HEK293 (cell line): ENCODE results near the gene CEP135.

Experiments used
- HOXC10 ChIP-seq: sonication (generic); formaldehyde crosslinking; IDR thresholded peaks from 2 replicates; pipeline ENCODE4 v1.8.1; 2023; ENCODE audit warnings: mild to moderate bottlenecking, missing genetic modification reagents
- KLF7 ChIP-seq: fragments of 450-650 bp; formaldehyde crosslinking; IDR thresholded peaks from 2 replicates; pipeline ENCODE4 v1.5.1; 2016; ENCODE audit warnings: missing biosample characterization, missing genetic modification characterization, borderline replicate concordance
- KLF8 ChIP-seq: fragments of 450-650 bp; formaldehyde crosslinking; IDR thresholded peaks from 2 replicates; pipeline ENCODE4 v1.5.1; 2016; ENCODE audit warnings: missing biosample characterization, missing genetic modification characterization
- KLF9 ChIP-seq: fragments of 450-650 bp; formaldehyde crosslinking; IDR thresholded peaks from 2 replicates; pipeline ENCODE4 v1.5.1; 2016; ENCODE audit warnings: missing biosample characterization, missing genetic modification characterization, low read depth
- MEIS1 ChIP-seq: sonication (generic); formaldehyde crosslinking; IDR thresholded peaks from 2 replicates; pipeline ENCODE4 v1.8.1; 2022; ENCODE audit warnings: missing genetic modification reagents, mild to moderate bottlenecking, borderline replicate concordance
- OVOL3 ChIP-seq: fragments of 450-650 bp; formaldehyde crosslinking; IDR thresholded peaks from 2 replicates; pipeline ENCODE4 v1.5.1; 2016; ENCODE audit warnings: missing biosample characterization, missing genetic modification characterization
- REPIN1 ChIP-seq: fragments of 450-650 bp; formaldehyde crosslinking; IDR thresholded peaks from 2 replicates; pipeline ENCODE4 v1.5.1; 2017; ENCODE audit warnings: missing biosample characterization, missing genetic modification characterization, low read depth
- ZBTB17 ChIP-seq: fragments of 450-650 bp; formaldehyde crosslinking; IDR thresholded peaks from 2 replicates; pipeline ENCODE4 v1.5.1; 2016; ENCODE audit warnings: missing biosample characterization, missing genetic modification characterization
- ZNF114 ChIP-seq: fragments of 450-650 bp; formaldehyde crosslinking; IDR thresholded peaks from 2 replicates; pipeline ENCODE4 v1.5.0; 2017; ENCODE audit warnings: missing biosample characterization, missing genetic modification characterization
- ZNF221 ChIP-seq: fragments of 450-650 bp; formaldehyde crosslinking; IDR thresholded peaks from 2 replicates; pipeline ENCODE4 v1.5.1; 2017; ENCODE audit warnings: missing biosample characterization, missing genetic modification characterization, borderline replicate concordance
- ZNF23 ChIP-seq: fragments of 450-650 bp; formaldehyde crosslinking; IDR thresholded peaks from 2 replicates; pipeline ENCODE4 v1.5.1; 2016; ENCODE audit warnings: missing biosample characterization, missing genetic modification characterization, borderline replicate concordance
- ZNF37A ChIP-seq: fragments of 450-650 bp; IDR thresholded peaks from 2 replicates; pipeline ENCODE4 v1.5.1; 2018; ENCODE audit warnings: missing biosample characterization, missing genetic modification characterization
- ZNF416 ChIP-seq: fragments of 450-650 bp; formaldehyde crosslinking; IDR thresholded peaks from 2 replicates; pipeline ENCODE4 v1.5.1; 2016; ENCODE audit warnings: missing biosample characterization, missing genetic modification characterization
- ZNF501 ChIP-seq: fragments of 450-650 bp; formaldehyde crosslinking; IDR thresholded peaks from 2 replicates; pipeline ENCODE4 v1.5.1; 2016; ENCODE audit warnings: missing biosample characterization, missing genetic modification characterization
- ZNF510 ChIP-seq: fragments of 450-650 bp; formaldehyde crosslinking; IDR thresholded peaks from 2 replicates; pipeline ENCODE4 v1.5.1; 2018; ENCODE audit warnings: mild to moderate bottlenecking, missing genetic modification characterization, missing biosample characterization; ENCODE audit not compliant: insufficient replicate concordance
- ZNF596 ChIP-seq: fragments of 450-650 bp; IDR thresholded peaks from 2 replicates; pipeline ENCODE4 v1.5.0; 2018; ENCODE audit warnings: missing biosample characterization, mild to moderate bottlenecking, missing genetic modification characterization, moderate library complexity
- ZNF621 ChIP-seq: fragments of 450-650 bp; formaldehyde crosslinking; IDR thresholded peaks from 2 replicates; pipeline ENCODE4 v1.5.1; 2017; ENCODE audit warnings: missing biosample characterization, missing genetic modification characterization
- ZNF660 ChIP-seq: fragments of 450-650 bp; IDR thresholded peaks from 2 replicates; pipeline ENCODE4 v1.5.1; 2018; ENCODE audit warnings: missing biosample characterization, mild to moderate bottlenecking, missing genetic modification characterization
- ZNF830 ChIP-seq: fragments of 450-650 bp; IDR thresholded peaks from 2 replicates; pipeline ENCODE4 v1.5.0; 2018; ENCODE audit warnings: missing biosample characterization, missing genetic modification characterization, low read depth, mild to moderate bottlenecking, moderate library complexity
- TF ChIP-seq, protein P1 (sequence below): fragments of 450-650 bp; formaldehyde crosslinking; conservative IDR thresholded peaks from 2 replicates; pipeline ENCODE4 v1.5.1; 2016; ENCODE audit warnings: low read depth, missing biosample characterization, missing genetic modification characterization
- TF ChIP-seq, protein P2 (sequence below): fragments of 450-650 bp; formaldehyde crosslinking; IDR thresholded peaks from 2 replicates; pipeline ENCODE4 v1.5.1; 2016; ENCODE audit warnings: missing biosample characterization, missing genetic modification characterization
- TF ChIP-seq, protein P3 (sequence below): fragments of 450-650 bp; formaldehyde crosslinking; IDR thresholded peaks from 2 replicates; pipeline ENCODE4 v1.5.1; 2017; ENCODE audit warnings: missing biosample characterization, missing genetic modification characterization
- TF ChIP-seq, protein P4 (sequence below): fragments of 450-650 bp; formaldehyde crosslinking; IDR thresholded peaks from 2 replicates; pipeline ENCODE4 v1.5.1; 2016; ENCODE audit warnings: missing biosample characterization, missing genetic modification characterization
- TF ChIP-seq, protein P5 (sequence below): fragments of 450-650 bp; formaldehyde crosslinking; IDR thresholded peaks from 2 replicates; pipeline ENCODE4 v1.5.1; 2017; ENCODE audit warnings: missing biosample characterization, mild to moderate bottlenecking, missing genetic modification characterization, moderate library complexity
- TF ChIP-seq, protein P6 (sequence below): fragments of 450-650 bp; formaldehyde crosslinking; IDR thresholded peaks from 2 replicates; pipeline ENCODE4 v1.5.1; 2016; ENCODE audit warnings: missing biosample characterization, missing genetic modification characterization, low read depth

The CEP135 gene

DNA sequence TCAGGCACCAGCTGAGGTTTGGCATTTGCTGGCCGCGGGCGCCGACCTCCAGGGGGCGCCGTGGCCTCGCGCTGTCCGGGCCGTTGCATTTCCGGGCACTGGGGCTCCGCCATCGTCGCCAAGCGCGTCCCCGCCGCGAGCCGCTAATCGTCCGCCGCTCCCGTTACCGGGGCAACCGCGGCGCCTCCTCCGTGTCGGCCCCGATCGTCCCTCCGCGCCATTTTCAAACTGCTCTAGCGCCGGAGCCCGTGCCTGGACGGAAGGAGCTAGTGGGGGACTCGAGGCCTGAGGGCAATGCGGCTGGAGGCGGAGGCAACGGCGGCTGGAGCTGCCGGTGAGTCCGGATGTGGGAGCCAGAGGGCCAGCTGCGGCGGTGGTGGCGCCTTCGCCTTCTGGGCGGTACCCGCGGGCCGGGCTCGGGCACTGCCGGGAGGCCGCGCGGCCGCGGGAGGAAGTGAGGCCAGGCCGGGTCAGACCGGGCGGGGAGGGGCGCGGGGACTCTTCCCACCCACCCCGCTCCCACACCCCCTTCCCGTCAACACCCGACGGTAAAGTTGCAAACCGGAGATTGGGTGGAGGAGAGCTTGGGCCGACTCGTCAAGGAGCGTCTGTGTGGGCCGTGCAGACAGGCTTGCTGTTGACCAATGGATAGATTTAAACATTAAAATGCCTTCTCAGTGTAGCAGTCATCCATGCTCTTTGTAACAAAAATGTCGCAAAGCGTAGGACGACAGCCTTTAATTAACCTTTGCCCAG lies at the start of gene CEP135 (continued):
- no peak for TF ChIP-seq OVOL3 (tag by site-specific recombination)
- TF ChIP-seq ZNF621 (tag by site-specific recombination), result no peak
- no peak for TF ChIP-seq ZNF23
- no peak for TF ChIP-seq ZNF37A
- no peak for TF ChIP-seq ZNF114 (tag by site-specific recombination)
- no peak for TF ChIP-seq HOXC10 (CRISPR knock-in tag)
- TF ChIP-seq, protein P1, sequence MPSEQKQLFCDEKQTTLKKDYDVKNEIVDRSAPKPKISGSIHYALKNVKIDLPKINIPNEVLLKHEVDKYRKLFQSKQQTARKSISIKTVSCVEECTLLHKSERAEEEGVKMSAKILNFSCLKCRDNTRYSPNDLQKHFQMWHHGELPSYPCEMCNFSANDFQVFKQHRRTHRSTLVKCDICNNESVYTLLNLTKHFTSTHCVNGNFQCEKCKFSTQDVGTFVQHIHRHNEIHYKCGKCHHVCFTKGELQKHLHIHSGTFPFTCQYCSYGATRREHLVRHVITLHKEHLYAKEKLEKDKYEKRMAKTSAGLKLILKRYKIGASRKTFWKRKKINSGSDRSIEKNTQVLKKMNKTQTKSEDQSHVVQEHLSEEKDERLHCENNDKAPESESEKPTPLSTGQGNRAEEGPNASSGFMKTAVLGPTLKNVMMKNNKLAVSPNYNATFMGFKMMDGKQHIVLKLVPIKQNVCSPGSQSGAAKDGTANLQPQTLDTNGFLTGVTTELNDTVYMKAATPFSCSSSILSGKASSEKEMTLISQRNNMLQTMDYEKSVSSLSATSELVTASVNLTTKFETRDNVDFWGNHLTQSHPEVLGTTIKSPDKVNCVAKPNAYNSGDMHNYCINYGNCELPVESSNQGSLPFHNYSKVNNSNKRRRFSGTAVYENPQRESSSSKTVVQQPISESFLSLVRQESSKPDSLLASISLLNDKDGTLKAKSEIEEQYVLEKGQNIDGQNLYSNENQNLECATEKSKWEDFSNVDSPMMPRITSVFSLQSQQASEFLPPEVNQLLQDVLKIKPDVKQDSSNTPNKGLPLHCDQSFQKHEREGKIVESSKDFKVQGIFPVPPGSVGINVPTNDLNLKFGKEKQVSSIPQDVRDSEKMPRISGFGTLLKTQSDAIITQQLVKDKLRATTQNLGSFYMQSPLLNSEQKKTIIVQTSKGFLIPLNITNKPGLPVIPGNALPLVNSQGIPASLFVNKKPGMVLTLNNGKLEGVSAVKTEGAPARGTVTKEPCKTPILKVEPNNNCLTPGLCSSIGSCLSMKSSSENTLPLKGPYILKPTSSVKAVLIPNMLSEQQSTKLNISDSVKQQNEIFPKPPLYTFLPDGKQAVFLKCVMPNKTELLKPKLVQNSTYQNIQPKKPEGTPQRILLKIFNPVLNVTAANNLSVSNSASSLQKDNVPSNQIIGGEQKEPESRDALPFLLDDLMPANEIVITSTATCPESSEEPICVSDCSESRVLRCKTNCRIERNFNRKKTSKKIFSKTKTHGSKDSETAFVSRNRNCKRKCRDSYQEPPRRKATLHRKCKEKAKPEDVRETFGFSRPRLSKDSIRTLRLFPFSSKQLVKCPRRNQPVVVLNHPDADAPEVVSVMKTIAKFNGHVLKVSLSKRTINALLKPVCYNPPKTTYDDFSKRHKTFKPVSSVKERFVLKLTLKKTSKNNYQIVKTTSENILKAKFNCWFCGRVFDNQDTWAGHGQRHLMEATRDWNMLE (tag by site-specific recombination), result 0 out of 2 replicates have a peak, but pooled peaks have one; percentile 21
- no peak for TF ChIP-seq ZNF830 (tag by site-specific recombination)
- TF ChIP-seq, protein P2, sequence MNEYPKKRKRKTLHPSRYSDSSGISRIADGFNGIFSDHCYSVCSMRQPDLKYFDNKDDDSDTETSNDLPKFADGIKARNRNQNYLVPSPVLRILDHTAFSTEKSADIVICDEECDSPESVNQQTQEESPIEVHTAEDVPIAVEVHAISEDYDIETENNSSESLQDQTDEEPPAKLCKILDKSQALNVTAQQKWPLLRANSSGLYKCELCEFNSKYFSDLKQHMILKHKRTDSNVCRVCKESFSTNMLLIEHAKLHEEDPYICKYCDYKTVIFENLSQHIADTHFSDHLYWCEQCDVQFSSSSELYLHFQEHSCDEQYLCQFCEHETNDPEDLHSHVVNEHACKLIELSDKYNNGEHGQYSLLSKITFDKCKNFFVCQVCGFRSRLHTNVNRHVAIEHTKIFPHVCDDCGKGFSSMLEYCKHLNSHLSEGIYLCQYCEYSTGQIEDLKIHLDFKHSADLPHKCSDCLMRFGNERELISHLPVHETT (tag by site-specific recombination), result no peak
- TF ChIP-seq ZNF660 (tag by site-specific recombination), result peak; percentile 49
- peak; percentile 73 for TF ChIP-seq KLF8 (tag by site-specific recombination)
- TF ChIP-seq, protein P3, sequence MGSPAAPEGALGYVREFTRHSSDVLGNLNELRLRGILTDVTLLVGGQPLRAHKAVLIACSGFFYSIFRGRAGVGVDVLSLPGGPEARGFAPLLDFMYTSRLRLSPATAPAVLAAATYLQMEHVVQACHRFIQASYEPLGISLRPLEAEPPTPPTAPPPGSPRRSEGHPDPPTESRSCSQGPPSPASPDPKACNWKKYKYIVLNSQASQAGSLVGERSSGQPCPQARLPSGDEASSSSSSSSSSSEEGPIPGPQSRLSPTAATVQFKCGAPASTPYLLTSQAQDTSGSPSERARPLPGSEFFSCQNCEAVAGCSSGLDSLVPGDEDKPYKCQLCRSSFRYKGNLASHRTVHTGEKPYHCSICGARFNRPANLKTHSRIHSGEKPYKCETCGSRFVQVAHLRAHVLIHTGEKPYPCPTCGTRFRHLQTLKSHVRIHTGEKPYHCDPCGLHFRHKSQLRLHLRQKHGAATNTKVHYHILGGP (tag by site-specific recombination), result no peak
- TF ChIP-seq ZNF501 (tag by site-specific recombination), result peak; percentile 78
- TF ChIP-seq, protein P4, sequence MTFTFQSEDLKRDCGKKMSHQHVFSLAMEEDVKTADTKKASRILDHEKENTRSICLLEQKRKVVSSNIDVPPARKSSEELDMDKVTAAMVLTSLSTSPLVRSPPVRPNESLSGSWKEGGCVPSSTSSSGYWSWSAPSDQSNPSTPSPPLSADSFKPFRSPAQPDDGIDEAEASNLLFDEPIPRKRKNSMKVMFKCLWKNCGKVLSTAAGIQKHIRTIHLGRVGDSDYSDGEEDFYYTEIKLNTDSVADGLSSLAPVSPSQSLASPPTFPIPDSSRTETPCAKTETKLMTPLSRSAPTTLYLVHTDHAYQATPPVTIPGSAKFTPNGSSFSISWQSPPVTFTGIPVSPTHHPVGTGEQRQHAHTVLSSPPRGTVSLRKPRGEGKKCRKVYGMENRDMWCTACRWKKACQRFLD (tag by site-specific recombination), result no peak
- TF ChIP-seq ZNF510 (tag by site-specific recombination), result no peak
- TF ChIP-seq REPIN1 (tag by site-specific recombination), result no peak
- peak; percentile 68 for TF ChIP-seq KLF9 (tag by site-specific recombination)
- TF ChIP-seq, protein P5, sequence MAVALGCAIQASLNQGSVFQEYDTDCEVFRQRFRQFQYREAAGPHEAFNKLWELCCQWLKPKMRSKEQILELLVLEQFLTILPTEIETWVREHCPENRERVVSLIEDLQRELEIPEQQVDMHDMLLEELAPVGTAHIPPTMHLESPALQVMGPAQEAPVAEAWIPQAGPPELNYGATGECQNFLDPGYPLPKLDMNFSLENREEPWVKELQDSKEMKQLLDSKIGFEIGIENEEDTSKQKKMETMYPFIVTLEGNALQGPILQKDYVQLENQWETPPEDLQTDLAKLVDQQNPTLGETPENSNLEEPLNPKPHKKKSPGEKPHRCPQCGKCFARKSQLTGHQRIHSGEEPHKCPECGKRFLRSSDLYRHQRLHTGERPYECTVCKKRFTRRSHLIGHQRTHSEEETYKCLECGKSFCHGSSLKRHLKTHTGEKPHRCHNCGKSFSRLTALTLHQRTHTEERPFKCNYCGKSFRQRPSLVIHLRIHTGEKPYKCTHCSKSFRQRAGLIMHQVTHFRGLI (tag by site-specific recombination), result 0 out of 2 replicates have a peak, but pooled peaks have one; percentile 13
- TF ChIP-seq ZBTB17 (tag by site-specific recombination), result peak; percentile 52
- TF ChIP-seq KLF7 (tag by site-specific recombination), result no peak
- TF ChIP-seq, protein P6, sequence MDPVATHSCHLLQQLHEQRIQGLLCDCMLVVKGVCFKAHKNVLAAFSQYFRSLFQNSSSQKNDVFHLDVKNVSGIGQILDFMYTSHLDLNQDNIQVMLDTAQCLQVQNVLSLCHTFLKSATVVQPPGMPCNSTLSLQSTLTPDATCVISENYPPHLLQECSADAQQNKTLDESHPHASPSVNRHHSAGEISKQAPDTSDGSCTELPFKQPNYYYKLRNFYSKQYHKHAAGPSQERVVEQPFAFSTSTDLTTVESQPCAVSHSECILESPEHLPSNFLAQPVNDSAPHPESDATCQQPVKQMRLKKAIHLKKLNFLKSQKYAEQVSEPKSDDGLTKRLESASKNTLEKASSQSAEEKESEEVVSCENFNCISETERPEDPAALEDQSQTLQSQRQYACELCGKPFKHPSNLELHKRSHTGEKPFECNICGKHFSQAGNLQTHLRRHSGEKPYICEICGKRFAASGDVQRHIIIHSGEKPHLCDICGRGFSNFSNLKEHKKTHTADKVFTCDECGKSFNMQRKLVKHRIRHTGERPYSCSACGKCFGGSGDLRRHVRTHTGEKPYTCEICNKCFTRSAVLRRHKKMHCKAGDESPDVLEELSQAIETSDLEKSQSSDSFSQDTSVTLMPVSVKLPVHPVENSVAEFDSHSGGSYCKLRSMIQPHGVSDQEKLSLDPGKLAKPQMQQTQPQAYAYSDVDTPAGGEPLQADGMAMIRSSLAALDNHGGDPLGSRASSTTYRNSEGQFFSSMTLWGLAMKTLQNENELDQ (tag by site-specific recombination), result no peak
- no peak for TF ChIP-seq ZNF221 (tag by site-specific recombination)
- no peak for TF ChIP-seq ZNF416
- no peak for TF ChIP-seq ZNF596
- no peak for TF ChIP-seq MEIS1
